Mononuclear cell (primary cell): ENCODE measurements around the gene GUCA2B. TPM values are rescaled to one million over a fixed set of nuclear protein-coding genes. Genes with fewer than 3 reads are reported as not detected.

Experiments used
- H3K27me3 ChIP-seq: 2 replicates; pipeline ENCODE4 v1.6.0; 2011; ENCODE audit warnings: low read length, control low read depth; ENCODE audit not compliant: insufficient read depth
- H3K4me1 ChIP-seq: 2 replicates; pipeline ENCODE4 v1.5.1; 2011; ENCODE audit warnings: mild to moderate bottlenecking, low read length, control low read depth; ENCODE audit not compliant: insufficient read depth
- H3K4me3 ChIP-seq: 2 replicates; pipeline ENCODE4 v1.5.1; 2011; ENCODE audit warnings: mild to moderate bottlenecking, low read length, moderate library complexity
- H3K9me3 ChIP-seq: 2 replicates; pipeline ENCODE4 v1.5.1; 2011; ENCODE audit warnings: low read depth, mild to moderate bottlenecking, control low read depth, low read length
- total RNA-seq: library from RNA; depleted of rRNA; stranded (reverse); fragments of >200 nt; gene quantifications from one replicate; pipeline ENCODE4 v1.2.3, GENCODE V29; 2012

GUCA2B gene
- total RNA-seq, 1 donor, result not detected

DNA sequence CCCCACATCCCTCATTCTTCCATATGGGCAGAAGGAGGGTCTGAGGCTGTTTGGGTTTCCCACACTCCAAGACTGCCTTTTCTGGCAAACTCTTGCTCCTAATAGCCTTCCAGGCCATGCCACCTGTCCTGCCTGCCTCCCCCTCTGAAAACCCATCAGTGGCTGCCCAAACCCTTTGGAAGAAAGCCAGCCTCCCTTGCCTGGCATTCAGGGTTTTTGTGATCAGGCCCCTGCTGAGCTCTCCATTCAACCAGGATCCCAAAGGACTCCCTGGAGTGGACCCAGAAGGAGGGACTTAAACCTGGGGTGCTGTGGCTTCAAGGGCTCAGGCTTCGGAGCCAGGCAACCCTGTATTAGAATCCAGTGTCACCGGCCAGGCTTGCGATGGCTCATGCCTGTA, 15.6 kb downstream of the GUCA2B start:
- no peaks in the 10 kb centered on the region for H3K4me1 ChIP-seq
- H3K9me3 ChIP-seq, result no peaks in the 10 kb centered on the region
- H3K4me3 ChIP-seq, result no peak overlapping the region
- no peaks in the 10 kb centered on the region for H3K27me3 ChIP-seq

DNA sequence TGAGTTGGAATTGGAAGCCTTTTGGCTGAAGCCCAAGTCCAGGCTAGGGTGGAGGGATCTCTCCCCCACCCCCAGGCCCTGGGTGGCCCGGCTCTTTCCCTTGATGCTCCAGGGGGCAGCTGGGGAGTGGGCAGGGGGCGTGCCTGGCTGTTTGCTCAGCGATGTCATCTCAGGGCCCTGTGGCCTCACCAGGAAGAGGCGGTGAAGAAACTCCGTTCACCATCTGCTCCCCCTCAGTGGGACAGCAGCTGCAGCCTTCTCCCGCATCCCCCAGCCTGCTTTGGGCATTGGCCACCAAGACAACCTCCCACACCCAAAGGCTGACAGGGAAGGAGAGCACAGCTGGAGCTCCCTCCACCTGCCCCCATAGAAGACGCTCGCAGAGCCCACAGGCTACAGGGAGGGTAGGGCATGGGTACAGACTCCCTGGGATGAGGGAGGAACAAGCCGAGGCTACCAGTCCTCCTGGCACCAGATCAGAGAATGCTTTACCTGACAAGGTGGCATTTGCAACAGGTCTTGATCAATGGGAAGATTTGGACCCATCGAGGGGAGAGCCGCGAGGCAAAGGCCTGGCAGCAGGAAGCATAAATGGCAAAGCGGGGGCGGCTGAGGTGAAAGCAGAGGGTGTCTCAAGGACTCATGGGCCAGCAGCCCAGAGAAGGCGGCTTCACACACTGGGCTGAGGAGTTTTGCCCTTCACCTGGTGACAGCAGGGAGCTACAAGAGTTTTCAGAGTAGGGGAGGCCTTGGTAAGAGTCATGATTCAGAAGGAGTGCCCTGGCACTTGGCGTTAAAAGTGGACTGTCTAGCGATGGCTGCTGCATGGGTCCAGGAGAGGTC, 17.8 kb downstream of the GUCA2B start:
- H3K9me3 ChIP-seq, result no peaks in the 10 kb centered on the region
- no peaks in the 10 kb centered on the region for H3K27me3 ChIP-seq
- no peak overlapping the region for H3K4me3 ChIP-seq
- H3K4me1 ChIP-seq, result no peaks in the 10 kb centered on the region

DNA sequence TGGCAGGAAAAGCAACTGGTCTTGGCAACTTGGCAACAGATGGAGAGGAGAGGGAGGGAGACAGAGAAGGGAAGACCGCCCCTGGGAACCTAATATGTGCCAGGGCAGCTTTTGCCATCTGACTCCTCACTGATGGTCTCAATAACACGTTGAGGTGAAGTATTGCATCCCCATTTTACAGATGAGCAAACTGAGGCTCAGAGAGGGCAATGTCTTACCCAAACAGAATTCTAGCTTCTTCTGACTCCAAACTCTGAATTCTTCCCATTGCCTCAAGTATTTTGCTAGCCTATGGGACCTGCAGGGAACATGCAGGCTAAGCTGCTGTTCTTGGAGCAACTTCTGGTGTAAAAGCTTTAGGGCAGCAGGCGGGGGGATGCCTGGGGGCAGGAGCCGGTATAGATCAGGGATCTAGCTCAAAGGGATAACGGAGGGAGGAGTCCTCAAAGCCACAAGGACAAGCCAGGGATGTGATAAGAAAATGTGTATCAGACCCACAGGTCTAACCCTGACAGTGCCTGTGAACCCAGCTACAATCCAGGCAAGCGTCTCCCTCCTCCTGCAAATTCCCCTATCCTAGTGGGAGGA, 18.6 kb downstream of the GUCA2B start:
- no peaks in the 10 kb centered on the region for H3K4me1 ChIP-seq
- no peaks in the 10 kb centered on the region for H3K27me3 ChIP-seq
- H3K9me3 ChIP-seq, result no peaks in the 10 kb centered on the region
- H3K4me3 ChIP-seq, result no peak overlapping the region

DNA sequence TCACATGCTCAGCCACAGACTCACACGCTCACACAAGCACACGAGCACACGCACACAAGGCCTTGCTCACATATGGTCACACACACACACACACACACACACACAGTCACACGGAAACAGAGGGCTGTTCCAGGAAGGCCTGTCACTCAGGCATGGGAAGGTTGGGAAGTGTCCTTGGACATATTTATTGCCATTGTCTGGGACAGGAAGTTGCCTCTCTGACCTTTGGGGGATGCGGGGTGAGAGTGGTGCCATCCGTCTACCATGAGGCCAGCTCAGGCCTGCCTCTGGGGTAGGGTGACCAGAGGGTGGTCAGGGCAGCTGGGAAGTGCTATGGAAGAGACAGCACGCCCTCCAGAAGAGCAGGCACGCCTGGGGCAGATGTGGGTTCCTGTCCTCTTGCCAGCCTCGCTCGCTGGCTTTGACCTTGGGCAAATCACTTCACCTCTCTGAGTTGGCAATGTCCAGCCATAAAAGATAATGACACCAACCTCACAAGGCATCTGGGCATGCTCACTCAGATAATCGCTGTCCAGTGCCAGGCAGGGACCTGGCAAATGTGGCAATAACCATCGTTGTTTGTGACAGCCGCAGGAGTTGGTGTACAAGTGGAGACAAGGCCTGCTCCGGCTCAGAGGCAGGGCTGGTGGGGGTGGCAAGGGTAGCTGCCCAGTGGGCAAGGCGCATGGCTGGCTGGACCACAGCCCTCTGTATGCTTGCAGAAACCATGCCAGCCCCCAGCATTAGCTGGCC, 19.3 kb downstream of the GUCA2B start:
- Histone ChIP-seq H3K27me3 (no peaks in the 10 kb centered on the region), H3K4me1 (no peaks in the 10 kb centered on the region), H3K9me3 (no peaks in the 10 kb centered on the region), H3K4me3 (no peak overlapping the region)

DNA sequence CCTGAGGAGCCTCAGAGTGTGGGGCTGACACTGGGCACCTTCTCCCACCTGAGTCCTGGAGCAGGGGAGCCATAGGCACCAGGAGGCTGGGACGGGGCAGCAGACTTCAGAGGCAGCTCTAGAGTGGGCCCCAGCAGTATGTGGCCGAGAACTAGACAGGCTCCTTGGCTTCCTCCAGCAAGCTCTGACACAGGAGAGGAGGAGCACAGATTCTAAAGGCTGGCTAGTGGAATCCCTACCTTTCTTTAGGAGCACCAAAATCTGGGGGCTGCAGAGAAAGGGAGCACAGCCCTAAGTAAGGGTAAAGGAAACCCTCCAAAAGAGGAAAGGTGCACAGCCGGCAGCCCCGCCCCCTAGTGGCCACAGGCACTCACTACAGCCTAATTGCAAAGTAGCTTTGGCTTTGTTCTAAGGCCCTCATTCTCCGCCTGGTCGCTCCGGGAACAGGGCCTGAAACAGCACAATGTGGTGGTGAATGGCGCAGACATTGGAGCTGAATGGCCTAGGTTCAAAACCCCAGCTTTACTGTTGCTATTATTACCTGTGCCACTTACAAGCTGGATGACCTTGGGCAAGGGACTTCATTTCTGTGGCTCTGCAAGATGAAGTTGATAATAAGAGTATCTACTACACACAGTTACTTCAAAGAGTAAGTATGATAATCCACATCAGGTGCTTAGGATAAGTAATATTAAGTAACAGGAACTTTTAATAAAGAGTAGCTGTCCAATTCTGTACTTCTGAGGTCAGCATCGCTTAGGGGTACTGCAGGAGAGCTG, 20.1 kb downstream of the GUCA2B start:
- Histone ChIP-seq H3K4me1 (no peaks in the 10 kb centered on the region), H3K9me3 (no peaks in the 10 kb centered on the region), H3K4me3 (no peak overlapping the region), H3K27me3 (no peaks in the 10 kb centered on the region)

DNA sequence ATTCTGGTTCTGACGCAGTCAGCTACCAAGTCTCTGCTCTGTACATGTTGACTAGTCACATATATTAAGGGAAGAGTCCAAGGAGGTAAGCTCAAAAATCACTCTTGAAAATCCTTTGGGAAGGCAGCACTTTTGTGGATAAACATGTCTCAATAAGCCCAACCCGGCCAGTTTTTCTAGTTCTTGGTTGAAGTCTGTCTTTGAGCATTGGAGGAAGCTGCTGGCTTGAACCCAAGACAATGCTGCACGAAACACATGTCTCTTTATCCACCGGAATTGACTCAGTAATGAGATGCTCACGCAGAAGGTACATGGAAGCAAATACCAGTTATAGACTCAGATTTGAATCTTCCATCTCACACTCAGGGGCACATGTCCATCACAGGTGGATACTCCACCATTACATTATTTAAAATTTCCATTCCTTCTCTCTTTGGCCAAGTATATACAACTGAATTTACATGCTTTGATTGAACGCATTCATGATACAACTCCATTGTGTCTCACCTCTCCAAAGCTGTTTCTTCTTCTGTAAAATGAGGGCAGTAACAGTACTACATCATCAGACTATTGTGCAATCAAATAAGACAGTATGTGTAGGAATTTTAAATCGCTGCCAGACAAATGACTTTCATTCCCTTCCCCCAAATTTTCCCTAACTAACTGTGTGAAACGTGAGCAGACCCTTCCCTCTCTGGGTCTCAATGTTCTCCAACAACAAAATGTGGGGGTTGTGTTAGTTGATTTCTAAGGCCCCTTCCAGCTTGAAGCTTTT, 20.9 kb downstream of the GUCA2B start:
- Histone ChIP-seq H3K4me1 (no peaks in the 10 kb centered on the region), H3K9me3 (no peaks in the 10 kb centered on the region), H3K4me3 (no peak overlapping the region), H3K27me3 (no peaks in the 10 kb centered on the region)

DNA sequence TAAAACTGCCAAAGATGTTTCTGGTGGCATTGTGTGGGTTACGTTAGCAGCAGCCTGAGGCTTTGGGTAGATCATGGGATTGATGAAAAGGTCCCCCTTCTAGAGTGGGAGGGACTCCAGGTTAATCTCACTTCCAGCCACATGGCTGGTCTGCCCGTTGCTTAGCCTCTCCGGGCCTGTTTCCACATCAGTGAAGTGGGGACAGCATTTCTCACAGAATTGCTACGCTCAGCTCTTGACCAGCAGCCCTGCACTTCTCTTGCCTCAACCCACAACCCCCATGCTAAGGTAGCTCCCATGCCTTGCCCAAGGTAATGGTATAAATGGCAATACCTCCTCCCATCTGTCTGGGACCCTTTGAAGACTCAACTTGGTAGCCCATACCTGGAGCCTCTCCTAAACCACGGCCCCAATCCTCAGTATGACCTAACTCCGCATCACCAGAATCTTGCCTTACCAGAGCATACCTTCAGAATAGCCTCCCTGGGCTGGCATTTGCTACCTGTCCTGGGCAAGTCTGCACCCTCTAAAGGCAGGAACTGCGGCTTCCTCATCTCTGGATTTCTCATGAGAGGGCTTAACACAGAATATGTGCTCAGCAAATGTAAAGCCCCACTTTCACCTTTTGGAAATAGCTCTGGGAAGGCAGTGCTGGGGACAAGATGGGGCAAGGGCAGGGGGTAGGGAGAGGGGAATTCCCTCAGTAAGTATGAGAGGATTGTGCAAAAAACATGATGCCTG, 22.3 kb downstream of the GUCA2B start:
- Histone ChIP-seq H3K27me3 (no peaks in the 10 kb centered on the region), H3K4me1 (no peaks in the 10 kb centered on the region), H3K4me3 (no peak overlapping the region), H3K9me3 (no peaks in the 10 kb centered on the region)

DNA sequence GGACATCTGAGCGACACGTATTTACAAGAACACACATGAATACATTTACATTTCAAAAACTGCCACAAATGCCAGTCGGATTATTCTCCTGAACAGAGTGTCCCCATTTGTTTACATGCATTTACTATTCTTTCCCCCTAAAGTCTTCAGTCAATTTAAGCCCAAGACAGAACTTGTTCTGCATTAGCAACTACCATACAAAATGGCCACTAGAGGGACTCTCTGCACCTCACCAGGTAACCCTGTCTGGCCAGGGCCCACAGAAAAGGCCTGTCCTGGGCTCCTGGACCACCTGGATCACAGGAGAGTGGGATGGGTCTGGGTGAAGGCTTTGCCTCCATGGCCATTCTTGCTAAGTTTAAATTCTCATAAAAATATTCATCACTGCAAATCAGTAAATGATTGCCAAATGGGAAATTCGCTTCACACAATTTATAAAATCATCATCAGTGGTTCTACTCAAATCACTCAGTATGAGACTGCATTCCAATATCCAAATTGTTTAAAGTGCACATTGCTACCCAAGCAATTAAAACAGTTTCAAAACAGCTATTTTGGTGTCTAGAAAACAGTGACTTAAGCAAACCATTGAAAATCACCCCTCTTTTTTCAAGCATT, 23.8 kb downstream of the GUCA2B start:
- Histone ChIP-seq H3K4me3 (no peak overlapping the region), H3K4me1 (no peaks in the 10 kb centered on the region), H3K27me3 (no peaks in the 10 kb centered on the region), H3K9me3 (no peaks in the 10 kb centered on the region)

DNA sequence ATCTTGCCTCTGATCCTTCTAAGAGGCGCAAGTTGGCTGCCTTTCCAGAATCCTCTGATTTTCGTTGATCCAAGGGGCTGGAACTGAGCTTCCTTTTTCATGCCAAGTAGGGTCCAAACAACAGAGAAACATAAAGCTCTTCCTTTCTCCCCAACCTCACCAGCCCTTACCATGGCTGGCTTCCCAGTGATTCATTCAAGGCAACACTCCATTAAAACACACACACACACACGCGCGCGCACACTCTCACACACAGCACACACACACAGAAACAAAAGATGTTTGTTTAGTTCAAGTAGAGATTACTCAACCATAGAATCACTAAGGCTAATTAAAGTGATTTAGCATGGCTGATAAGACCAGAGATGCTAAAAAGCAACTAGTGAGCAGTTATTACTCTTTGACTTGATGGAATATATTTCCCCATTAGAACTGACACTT, 24.4 kb downstream of the GUCA2B start:
- no peaks in the 10 kb centered on the region for H3K4me1 ChIP-seq
- H3K4me3 ChIP-seq, result no peak overlapping the region
- H3K27me3 ChIP-seq, result no peaks in the 10 kb centered on the region
- no peaks in the 10 kb centered on the region for H3K9me3 ChIP-seq

DNA sequence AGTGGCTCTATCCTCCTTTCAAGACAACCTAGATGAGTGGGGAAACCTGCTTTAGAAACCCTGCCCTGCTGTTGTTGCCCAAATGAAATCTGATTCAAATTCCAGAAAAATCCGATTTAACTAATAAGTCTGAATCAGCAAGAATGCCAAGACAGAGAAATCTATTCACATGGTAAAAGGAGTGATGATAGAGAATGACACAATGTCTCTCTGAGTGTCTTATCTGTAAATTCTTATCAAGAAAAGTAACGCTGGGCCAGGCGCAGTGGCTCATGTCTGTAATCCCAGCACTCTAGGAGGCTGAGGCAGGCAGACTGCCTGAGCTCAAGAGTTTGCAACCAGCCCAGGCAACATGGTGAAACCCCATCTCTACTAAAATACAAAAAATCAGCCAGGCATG, 25.0 kb downstream of the GUCA2B start:
- Histone ChIP-seq H3K4me3 (no peak overlapping the region), H3K27me3 (no peaks in the 10 kb centered on the region), H3K4me1 (no peaks in the 10 kb centered on the region)

DNA sequence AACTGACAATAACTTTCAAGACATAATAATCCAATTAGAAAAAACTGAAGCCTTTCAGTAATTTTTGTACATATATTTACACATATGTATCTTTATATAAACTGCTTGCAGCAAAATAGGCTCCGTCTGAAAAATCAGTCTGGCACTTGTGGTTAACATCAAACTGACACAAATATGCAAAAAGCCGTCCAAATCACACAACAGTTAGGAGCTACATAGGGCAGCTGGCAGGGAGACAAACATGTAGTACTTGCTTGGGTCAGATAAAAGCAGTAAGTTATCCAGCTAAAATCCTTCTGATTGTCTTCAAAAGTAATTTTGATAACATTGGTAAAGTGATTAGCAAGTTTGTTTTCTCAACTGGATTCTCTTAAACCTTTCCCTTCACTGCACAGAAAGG, 26.1 kb downstream of the GUCA2B start:
- no peaks in the 10 kb centered on the region for H3K9me3 ChIP-seq

More for the DNA sequence above, 25.0 kb downstream of the GUCA2B start:
- H3K9me3 ChIP-seq, result no peaks in the 10 kb centered on the region

DNA sequence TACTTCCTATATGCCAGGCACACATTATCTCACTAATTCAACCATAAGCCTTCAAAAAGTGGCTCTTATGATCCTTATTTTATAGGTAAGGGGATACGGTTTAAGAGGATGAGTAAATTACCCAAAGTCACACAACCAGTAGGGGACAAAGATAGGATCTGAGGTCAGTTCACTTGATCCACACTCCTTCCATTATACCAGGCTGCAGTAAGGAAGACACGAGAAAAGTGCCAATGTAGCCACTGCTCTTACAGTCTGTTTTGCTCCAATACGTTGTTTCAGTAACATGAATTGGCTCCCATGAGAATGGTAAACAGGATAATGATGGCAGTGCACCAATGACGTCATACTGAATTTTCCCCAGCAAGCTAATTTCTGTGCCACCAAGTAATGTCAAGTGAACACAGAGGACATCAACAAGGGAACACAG, 26.7 kb downstream of the GUCA2B start:
- no peak overlapping the region for H3K4me3 ChIP-seq
- H3K27me3 ChIP-seq, result no peaks in the 10 kb centered on the region
- no peaks in the 10 kb centered on the region for H3K4me1 ChIP-seq
- no peaks in the 10 kb centered on the region for H3K9me3 ChIP-seq

More for the DNA sequence above, 26.1 kb downstream of the GUCA2B start:
- no peaks in the 10 kb centered on the region for H3K27me3 ChIP-seq
- no peak overlapping the region for H3K4me3 ChIP-seq
- no peaks in the 10 kb centered on the region for H3K4me1 ChIP-seq

DNA sequence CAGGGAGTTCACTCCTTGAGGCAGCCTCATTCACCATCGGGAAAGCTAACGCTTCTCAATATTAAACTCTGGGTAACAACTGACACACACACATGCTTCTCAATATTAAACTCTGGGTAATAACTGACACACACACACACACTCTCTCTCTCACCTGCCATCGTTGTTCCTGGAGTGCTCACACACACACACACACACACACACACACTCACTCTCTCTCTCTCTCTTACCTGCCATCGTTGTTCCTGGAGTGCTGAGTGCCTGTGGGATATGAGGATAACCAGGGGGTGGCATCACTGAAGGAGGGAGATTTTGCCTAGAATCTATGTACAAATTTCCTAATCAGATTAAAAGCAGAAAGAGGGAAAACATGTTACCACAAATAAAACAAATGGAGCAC, 28.5 kb downstream of the GUCA2B start:
- Histone ChIP-seq H3K27me3 (no peaks in the 10 kb centered on the region), H3K4me1 (no peaks in the 10 kb centered on the region), H3K9me3 (no peaks in the 10 kb centered on the region), H3K4me3 (no peak overlapping the region)
